Activated naive CD4-positive, alpha-beta T cell (primary cell): Measurements from ENCODE around the gene NANP.
"Not testable (repeated sequence)": the region's sequence is repeated elsewhere in the genome, so short reads cannot be mapped to it uniquely, and the experiment has no call there.

Experiments used
- DNase-seq, 4 experiments: peaks; one replicate each; lab custom pipeline; 2025; lab: John Stamatoyannopoulos, UW

NANP gene

DNA sequence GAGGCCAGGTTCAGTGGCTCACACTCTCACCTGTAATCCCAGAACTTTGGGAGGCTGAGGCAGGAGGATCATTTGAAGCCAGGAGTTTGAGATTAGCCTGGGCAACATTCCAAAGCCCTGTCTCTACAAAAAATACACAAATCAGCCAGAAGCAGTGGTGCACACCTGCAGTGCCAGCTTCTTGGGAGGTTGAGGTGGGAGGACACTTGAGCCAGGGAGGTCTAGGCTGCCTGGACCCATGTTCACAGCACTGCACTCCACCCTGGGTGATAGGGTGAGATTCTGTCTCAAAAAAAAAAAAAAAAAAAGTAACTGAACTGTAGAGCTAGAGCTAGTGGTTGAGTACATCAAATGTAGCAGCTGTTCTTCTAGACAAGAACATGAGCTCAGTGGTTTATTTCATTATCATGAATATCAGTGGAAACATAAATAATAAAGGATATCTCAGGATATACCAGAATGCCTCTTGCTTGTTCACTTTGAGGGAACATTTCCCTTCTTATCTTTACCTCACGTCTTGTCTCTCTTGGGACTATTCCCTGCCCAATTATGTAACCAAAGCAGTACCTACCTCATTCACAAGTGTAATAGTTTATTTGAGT is 17.6 kb downstream of the NANP start:
- no peak for DNase-seq

DNA sequence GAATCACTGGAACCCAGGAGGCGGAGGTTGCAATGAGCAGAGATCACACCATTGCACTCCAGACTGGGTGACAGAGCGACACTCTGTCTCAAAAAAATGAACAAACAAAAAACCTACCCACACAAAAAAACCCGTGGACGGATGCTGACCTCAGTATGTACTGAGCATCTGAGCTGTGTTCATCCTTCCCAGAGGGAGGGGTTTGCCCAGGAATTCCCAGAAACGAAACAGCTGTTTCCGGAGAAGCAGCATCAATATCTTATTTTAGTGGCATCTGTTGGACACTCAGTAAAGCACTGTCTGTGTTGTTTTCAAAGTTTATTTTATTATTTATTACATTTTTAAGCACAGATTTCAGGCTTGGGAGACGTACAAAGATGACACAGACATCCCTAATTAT is 18.7 kb downstream of the NANP start:
- no peak for DNase-seq

DNA sequence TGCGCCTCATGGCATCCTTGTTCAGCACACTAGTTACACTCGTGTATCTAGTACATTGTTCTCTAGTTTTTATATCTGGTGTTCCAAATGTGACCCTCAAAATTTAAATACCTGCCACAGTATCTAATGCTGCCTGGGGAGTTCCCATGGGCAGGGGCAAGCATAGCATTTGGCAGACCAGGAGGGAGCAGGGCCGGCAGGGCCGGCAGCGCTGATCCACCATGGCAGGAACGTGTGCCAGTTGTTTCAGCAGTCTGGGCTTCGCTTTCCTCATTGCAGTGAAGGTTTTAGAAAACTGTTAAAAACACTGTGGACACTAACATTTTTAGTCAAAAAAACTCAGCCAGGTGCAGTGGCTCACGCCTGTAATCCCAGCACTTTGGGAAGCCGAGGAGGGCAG is 19.2 kb downstream of the NANP start:
- DNase-seq: no peak

DNA sequence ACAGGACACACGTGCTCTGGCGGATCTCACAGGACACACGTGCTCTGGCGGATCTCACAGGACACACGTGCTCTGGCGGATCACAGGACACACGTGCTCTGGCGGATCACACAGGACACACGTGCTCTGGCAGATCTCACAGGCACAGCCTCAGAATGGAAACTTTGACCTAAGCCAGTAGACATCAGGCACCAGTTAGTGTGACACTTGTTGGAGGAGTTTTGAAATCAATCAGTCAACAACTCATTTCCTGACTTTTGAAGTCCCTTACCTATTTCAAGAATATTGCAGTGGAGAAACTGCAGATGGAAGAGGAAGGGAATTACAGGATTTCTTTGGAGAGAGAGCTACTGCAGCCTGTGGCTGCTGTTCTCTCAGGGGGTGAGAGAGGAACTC is 20.9 kb downstream of the NANP start:
- DNase-seq: not testable (repeated sequence)

DNA sequence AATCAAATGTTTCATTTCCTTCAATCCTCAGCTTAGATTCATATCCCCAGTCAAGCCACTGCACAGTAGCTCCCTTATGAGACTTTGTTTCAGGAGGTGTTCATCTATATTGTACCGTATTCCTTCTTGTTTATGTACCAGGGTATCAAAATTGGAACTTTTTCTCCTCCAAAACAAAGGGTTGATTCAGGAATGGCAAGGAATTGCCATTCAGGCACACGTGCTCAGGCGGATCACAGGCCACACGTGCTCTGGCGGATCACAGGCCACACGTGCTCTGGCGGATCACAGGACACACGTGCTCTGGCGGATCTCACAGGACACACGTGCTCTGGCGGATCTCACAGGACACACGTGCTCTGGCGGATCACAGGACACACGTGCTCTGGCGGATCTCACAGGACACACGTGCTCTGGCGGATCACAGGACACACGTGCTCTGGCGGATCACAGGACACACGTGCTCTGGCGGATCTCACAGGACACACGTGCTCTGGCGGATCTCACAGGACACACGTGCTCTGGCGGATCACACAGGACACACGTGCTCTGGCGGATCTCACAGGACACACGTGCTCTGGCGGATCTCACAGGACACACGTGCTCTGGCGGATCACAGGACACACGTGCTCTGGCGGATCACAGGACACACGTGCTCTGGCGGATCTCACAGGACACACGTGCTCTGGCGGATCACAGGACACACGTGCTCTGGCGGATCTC is 21.5 kb downstream of the NANP start:
- DNase-seq: not testable (repeated sequence)

DNA sequence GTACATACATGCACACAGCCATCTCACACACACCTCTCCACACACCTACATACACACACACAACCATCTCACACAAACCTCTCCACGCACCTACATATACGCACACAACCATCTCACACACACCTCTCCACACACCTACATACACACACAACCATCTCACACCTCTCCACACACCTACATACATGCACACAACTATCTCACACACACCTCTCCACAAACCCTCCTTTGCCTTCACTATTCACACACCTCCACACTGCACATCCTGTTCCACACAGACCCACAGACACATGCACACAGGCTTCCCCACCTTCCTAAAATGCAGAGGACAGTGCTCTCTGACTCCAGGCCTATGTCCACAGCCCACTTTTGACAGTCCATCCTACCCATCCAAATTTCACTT is 22.2 kb downstream of the NANP start:
- DNase-seq: no peak

DNA sequence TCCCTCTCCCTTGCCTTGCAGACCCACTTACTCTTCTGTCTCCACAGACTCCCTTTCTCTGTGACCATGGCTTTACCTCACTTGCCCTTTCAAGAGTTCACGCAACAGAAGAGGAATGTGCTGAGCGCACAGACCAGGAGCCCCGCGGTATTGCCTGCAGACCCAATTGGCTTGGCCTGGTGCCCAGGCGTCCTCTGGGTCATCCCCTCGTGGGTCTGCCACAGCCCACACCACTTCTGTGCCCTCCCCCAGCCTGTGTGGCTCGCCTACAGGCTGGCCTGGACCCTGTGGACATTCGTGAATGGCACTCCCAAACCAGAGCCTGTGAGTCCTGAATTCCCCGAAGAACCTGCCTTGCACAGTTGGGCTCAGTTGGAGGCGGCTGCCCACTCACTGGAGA is 23.2 kb downstream of the NANP start:
- no peak for DNase-seq

DNA sequence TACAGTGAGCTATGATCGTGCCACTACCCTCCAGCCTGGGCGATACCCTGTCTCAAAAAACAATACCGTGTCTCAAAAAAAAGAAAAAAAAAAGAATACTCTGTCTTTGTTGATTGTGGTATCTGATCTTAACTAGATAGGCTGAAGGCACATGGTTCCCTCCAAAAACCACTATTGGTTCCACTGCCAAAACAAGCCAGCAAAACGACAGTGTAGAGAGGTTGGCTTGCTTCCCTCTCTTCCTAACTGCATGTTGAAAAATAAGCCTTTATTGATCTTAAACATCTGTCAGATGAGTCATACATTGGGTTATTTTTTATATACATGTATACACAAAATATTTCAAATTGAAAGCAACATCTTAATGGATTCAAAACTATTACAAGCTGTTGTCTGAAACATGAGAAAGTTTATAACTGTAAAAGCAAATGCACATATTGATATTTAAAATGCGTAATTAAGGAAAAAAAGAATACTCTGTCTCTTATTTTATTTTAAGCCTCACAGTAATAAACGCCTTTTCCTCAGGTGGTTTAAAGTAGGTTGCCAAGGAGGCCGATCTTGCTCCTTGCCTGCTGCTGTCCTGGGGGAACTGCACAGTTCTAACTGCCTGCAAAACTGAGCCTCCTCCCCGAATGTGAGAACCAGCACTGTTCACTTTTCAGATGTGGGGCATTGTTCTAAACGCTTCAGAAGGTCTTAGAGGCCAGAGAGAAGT is 31.5 kb downstream of the NANP start:
- no peak for DNase-seq

DNA sequence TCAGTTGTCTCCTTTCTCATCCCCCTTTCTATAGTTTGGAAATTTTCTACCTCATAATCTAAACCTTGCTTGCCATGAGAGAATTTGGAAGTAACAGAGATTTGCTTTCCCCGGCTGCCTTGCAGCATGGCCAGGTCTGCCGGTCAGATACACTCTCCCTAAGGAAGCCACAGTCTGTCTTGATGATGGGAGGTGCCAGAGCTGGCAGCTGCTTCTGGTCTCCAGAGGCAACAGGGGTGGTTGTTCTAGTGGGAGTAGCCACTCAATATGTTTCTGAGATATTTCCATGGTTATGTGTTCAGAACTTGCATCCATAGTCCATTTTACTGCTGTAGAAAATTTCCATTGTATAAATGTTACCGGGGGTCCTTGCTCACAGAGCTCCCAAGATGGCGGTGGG is 33.0 kb downstream of the NANP start:
- DNase-seq: not testable (repeated sequence)

DNA sequence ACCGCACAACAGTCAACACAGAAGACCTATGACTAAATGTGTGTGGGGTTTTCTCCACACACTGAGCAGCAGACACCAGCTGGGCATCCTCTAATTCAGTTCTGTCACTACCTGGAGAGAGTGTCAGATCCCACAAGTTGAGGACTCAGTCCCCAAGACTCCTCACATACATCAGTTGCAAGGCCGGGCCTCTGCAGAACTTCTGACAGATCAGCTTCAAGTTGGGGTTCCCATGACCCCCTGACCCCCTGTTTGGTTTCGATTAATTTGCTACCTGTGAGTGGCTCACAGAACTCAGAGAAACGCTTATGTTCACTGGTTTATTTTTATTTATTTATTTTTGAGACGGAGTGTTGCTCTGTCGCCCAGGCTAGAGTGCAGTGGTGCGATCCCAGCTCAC is 35.3 kb downstream of the NANP start:
- no peak for DNase-seq

DNA sequence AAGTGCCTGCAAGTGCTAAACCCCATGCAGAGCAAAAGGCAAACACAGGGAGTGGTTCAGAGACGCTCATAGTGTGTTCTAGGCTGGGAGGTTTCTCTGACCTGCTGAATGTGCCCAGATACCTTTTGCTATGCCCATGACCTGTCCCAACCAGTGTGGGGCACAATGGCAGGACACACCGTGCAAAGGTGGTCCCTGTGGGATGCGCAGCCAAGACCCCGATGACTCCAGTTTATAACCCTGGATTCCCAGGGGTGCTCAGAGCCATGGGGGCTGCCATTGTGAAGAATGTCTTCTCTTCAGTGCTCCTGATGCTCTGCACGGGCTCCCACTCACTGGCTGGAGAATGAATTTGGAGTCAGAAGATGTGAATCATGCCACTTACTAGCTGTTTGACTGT is 36.3 kb downstream of the NANP start:
- DNase-seq: no peak

DNA sequence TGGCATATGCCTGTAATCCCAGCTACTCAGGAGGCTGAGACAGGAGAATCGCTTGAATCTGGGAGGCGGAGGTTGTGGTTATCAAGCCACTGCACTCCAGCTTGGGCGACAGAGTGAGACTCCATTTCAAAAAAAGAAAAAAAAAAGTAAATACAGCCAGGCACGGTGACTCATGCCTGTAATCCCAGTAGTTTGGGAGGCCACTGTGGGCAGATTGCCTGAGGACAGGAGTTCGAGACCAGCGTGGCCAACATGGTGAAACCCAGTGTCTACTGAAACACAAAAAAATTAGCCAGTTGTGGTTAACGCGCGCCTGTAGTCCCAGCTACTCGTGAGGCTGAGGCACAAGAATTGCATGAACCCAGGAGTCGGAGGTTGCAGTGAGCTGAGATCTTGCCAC is 36.9 kb downstream of the NANP start:
- DNase-seq: no peak

DNA sequence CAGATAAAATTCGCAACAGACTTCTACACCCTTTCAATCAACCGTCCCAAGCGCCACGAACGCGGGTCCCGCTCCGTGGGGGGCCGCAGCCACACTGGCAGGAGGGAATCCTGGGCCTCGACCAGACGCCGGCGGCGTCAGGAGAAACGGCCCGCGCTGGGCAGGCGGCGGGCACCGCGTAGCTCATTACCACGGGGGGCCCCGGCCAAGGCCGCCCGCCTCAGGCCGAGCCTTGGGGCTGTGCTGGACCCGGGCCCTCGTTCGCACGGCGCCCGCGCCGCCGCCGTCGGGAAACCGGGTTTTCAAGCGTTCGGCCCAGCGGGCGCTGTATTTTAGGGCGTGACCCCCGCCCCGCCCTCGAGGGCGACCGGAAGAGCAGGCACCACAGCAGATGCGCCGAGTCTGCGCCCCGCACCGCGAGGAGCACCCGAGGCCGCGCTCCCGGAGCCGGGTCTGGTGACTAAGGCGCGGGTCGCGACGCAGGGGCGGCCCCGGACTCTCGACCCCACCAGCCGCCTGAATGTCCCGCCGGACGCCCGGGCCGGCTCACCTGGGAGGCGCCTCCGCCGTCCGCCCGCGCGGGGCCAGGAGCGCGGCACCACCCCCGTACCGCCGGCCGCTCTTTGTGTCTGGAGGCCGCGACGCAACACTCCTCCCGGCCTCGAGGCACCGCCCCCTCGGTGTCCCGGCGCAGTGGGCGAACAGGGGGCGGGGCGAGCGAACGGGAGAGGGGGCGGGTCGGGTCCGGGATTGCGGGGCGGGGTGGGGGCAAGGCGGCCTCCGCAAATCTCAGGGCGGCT is 38.7 kb downstream of the NANP start, which contains the start of gene NINL:
NINL (minus strand) TSS at position 627 of the 800 bp plus-strand sequence. CDS start 58,944 bp downstream, outside the sequence.
- DNase-seq: peak in 2 of 4 experiments; percentile 10 to 40

DNA sequence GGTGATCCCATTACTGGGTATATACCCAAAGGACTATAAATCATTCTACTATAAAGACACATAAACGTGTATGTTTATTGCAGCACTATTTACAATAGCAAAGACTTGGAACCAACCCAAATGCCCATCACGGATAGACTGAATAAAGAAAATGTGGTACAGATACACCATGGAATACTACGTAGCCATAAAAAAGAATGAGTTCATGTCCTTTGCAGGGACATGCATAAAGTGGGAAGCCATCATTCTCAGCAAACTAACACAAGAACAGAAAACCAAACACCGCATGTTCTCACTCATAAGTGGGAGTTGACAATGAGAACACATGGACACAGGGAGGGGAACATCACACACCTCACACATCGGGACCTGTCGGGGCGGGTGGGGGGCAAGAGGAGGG is 40.2 kb downstream of the NANP start:
- DNase-seq: not testable (repeated sequence)

DNA sequence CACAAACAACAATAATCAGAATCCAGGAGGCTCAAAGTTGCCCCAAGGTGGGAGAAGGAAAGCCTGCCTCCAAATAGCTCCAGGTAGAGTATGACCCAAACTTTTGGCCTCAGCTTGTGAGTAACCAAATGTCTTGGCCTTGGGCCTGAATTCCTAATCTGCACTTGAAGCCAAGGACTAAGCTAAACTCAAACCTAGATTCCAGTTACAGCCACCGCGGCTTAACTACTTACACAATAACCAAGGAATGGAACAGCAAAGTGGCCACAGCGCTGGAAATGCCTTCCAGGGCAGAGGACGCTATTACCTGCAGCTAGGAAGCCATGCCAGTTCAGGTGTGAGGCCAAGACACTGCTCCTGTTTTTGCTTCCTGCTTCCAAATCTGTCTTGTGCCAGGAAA is 43.1 kb downstream of the NANP start:
- no peak for DNase-seq

DNA sequence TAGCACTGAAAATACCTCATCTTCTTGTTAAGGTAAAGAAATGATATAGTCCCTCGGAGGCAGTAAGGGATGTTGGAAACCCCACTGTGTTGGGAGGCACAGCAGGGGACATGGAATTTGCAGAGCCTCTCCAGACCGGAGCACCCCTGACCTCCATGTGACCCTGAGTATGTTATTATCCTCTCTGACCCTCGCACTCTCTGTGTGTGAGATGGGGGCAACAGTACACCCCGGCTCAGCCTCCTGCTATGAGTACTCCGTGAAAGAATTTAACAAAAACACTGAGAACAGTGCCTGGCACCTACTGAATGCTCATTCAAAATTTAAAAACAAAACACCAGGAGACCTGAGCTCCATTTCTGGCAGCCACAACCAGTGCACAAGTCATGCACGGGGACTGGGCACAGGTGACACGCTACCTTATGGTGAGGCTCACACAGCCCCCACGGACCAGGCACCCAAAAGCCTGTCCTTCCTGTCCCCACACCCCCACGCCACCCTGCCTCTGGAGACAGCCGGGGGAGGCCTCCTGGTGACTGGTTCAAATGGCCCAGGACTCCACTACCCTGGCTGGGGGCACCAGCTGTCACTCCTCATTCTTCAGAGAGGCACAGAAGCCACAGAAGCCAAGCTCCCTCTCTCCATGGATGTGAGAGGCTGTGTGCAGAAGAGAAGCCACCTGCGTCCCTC is 44.6 kb downstream of the NANP start:
- DNase-seq: no peak

DNA sequence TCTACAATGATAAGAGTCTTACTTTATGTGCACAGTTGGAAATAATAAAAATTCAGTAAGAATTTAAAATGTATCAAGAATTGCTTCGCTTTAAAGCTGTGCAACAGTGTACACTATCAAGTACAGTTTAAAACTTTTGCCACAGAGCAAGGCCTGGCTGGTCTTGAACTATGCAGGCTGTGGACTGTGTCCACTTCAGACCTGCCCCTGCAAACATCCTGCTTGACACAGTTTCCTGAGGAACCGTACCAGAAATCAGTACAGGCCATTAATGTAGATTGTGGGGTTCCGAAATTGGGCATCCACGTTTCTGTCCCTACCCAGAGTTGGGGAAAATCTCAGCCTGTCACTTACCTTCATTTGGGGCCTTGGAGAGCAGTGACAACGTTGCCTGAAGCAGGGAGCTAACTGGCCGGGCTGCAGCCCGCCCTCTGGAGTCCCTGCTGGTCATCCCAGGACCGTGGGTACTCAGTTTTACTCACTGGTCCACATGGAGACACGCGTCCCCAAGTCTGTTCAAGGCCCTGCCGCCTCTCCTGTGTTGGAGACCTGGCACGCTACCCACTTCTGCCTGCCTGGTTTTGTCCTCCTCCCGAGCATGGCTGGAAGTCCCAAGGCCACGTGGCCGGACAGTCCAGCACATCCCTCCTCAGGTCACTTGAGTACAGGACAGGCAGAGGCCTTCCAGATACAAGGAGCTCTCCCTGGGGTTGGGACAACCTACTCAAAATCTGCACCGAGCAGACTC is 46.9 kb downstream of the NANP start:
- no peak for DNase-seq

DNA sequence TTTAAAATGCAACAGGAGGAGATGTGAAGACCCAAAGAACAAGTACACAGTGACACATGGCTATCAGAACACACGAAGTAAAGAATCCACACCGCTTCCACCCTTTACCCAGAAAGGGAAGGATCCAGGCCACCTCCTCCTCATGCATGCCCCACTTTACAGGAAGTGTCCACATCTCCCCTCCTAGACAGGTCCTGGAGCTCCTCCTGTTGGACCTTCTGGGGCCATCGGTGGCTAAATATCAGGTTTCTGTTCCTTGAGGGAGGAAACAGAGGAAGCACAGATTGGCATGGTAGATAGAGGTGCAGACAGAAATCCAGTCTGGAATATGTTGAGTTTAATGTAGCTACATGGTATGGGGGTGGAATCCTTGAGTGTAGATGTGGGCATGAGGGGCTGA is 49.4 kb downstream of the NANP start:
- no peak for DNase-seq

DNA sequence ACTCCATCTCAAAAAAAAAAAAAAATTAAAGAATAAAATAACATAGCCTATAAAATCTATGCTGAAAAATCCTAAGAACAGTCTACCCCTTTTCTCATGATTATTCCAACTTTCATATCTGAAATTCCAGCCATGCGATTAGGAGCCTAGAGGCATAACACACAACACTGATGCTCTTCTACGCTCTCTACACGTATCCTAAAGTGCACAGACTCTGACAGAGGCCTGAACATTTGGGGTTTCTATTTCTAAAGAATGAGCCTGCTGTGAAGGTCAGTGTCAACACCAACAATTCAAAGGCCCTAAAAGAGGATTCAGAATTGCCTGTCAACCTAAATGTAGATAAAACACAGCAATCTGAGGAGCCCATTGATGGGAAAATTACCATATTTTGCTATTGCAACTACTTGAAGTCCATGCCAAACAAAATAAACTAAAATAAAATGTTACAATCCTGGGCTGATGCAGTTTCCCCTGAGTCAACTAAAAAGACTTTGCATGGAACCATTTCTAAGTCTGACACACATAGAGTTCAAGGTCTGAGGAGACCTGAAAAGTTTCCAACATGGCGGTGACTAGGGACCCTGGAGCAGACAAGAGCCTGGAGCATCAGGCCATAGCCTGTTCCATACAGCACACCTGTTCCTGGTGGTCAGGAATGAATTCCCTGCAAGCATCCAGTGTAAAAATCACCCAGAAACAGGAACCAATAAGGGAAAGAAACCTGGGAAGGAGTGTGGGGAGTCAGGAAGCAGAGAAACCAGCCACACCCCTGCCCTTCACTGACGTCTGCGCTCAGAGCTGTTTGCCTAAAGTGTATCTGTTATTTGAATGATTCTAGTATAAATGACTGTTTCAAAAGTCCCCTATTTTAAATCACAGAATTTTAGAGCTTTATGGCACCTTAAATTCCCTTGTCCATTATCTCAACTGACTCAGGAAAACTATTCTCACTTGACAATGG is 50.2 kb downstream of the NANP start:
- no peak for DNase-seq

DNA sequence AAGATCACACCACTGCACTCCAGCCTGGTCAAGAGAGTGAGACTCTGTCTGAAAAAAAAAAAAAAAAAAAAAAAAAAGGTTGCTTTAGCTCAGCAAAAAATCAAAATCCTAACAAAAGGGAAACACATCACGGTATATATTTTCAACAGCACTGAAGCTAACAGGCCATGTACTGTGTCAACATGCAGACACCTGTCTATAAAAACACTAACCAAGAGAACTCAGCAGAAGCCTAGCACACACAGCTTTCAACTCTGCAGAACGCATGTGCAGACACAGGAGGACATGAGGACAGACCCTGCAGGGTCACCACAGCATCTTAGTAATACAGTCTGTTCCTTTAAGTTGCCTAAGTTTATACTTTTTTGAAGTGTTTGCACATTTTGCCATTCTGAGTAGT is 52.0 kb downstream of the NANP start:
- no peak for DNase-seq
